HepG2 (cell line): ENCODE results near the gene C2CD2.

Experiments used
- ASH2L ChIP-seq: fragments of 300-600, 200-600 bp; sonication (generic); IDR thresholded peaks from 2 replicates; pipeline ENCODE4 v1.7.0; 2017; ENCODE audit warnings: low read depth, mild to moderate bottlenecking, moderate library complexity, mixed read lengths, low read length; ENCODE audit not compliant: insufficient read length
- CREB1 ChIP-seq, 2 experiments: fragments of 450-650 bp in 1 of 2; IDR thresholded peaks; 2 replicates each; pipeline ENCODE4 v1.6.1; 2016 to 2017; ENCODE audit warnings: control low read depth in 1 of 2, mild to moderate bottlenecking in 1 of 2, missing compliant biosample characterization in 1 of 2, missing genetic modification characterization in 1 of 2
- KLF6 ChIP-seq: IDR thresholded peaks from 2 replicates; pipeline ENCODE4 v1.8.0; 2016; ENCODE audit warnings: missing biosample characterization, missing genetic modification reagents
- NR2C2 ChIP-seq: sonication (generic); formaldehyde crosslinking; IDR thresholded peaks from 2 replicates; pipeline ENCODE4 v1.4.0; 2020; ENCODE audit warnings: missing genetic modification reagents, mild to moderate bottlenecking, moderate library complexity, borderline replicate concordance
- POLR2A ChIP-seq, 2 experiments: IDR thresholded peaks; 2 replicates each; pipeline ENCODE4 v1.6.1; 2011; ENCODE audit warnings: low read depth in 2 of 2, low read length in 2 of 2, mild to moderate bottlenecking in 1 of 2, moderate library complexity in 1 of 2; ENCODE audit not compliant: insufficient read depth in 1 of 2
- POLR2AphosphoS5 ChIP-seq: IDR thresholded peaks from 2 replicates; pipeline ENCODE4 v1.6.1; 2012; ENCODE audit warnings: low read depth, low read length
- RFX1 ChIP-seq: fragments of 450-650 bp; IDR thresholded peaks from 2 replicates; pipeline ENCODE4 v1.6.1; 2017
- U2AF1 ChIP-seq: fragments of 200-400 bp; formaldehyde crosslinking; optimal IDR thresholded peaks from 2 replicates; pipeline ENCODE3; 2017; ENCODE audit warnings: mild to moderate bottlenecking, low read depth, low read length
- ZNF143 ChIP-seq: sonication (generic); formaldehyde crosslinking; IDR thresholded peaks from 2 replicates; pipeline ENCODE4 v1.4.0; 2020; ENCODE audit warnings: missing genetic modification reagents
- ZNF354B ChIP-seq: sonication (generic); formaldehyde crosslinking; IDR thresholded peaks from 2 replicates; pipeline ENCODE4 v1.8.0; 2022; ENCODE audit warnings: mild to moderate bottlenecking, missing genetic modification reagents
- ZNF432 ChIP-seq: sonication (generic); formaldehyde crosslinking; IDR thresholded peaks from 2 replicates; pipeline ENCODE4 v1.5.0; 2020; ENCODE audit warnings: missing genetic modification reagents, mild to moderate bottlenecking, borderline replicate concordance
- ZNF761 ChIP-seq: sonication (generic); formaldehyde crosslinking; conservative IDR thresholded peaks from 2 replicates; pipeline ENCODE4 v1.4.0; 2020; ENCODE audit warnings: mild to moderate bottlenecking, missing genetic modification reagents
- TF ChIP-seq, protein P1 (sequence below): sonication (generic); formaldehyde crosslinking; IDR thresholded peaks from 2 replicates; pipeline ENCODE4 v1.5.0; 2020; ENCODE audit warnings: mild to moderate bottlenecking, missing genetic modification reagents, borderline replicate concordance
- TF ChIP-seq, protein P2 (sequence below): IDR thresholded peaks from 2 replicates; pipeline ENCODE4 v1.6.1; 2012; ENCODE audit warnings: low read depth, low read length, improper control_type of control experiment

DNA sequence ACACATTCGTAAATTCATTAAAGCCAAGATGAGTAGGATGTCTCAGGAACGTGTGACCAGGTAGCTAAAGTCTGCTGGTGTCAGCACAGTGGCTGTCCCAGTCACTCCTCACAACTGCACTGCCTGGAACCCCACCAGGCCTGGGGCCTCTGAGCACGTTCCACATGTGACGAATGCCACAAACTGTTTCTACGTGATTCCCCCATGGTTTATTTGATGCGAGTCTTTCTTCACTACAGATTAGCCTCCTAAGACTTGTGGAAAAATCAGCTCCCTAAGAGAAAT, 107.8 kb downstream of the C2CD2 start:
- TF ChIP-seq CREB1 (IDR thresholded peaks at IDR 0.05) = no peak
- TF ChIP-seq CREB1 (CRISPR knock-in tag; IDR thresholded peaks at IDR 0.05) = no peak
- TF ChIP-seq, protein P1, sequence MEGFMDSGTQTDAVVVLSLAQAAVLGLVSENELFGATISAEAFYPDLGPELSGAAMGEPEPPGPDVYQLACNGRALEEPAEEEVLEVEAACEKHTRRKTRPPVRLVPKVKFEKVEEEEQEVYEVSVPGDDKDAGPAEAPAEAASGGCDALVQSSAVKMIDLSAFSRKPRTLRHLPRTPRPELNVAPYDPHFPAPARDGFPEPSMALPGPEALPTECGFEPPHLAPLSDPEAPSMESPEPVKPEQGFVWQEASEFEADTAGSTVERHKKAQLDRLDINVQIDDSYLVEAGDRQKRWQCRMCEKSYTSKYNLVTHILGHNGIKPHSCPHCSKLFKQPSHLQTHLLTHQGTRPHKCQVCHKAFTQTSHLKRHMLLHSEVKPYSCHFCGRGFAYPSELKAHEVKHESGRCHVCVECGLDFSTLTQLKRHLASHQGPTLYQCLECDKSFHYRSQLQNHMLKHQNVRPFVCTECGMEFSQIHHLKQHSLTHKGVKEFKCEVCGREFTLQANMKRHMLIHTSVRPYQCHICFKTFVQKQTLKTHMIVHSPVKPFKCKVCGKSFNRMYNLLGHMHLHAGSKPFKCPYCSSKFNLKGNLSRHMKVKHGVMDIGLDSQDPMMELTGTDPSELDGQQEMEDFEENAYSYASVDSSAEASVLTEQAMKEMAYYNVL (CRISPR knock-in tag) = no peak
- TF ChIP-seq ZNF761 (CRISPR knock-in tag) = no peak
- no peak for TF ChIP-seq ZNF354B (CRISPR knock-in tag)
- TF ChIP-seq U2AF1 = no peak
- no peak for TF ChIP-seq KLF6 (CRISPR knock-in tag)
- no peak for TF ChIP-seq POLR2A (IDR thresholded peaks at IDR 0.05; ENCODE audit: insufficient read depth in 1 of 2, low read depth in 2 of 2, low read length in 2 of 2)
- no peak for TF ChIP-seq RFX1
- TF ChIP-seq, protein P2, sequence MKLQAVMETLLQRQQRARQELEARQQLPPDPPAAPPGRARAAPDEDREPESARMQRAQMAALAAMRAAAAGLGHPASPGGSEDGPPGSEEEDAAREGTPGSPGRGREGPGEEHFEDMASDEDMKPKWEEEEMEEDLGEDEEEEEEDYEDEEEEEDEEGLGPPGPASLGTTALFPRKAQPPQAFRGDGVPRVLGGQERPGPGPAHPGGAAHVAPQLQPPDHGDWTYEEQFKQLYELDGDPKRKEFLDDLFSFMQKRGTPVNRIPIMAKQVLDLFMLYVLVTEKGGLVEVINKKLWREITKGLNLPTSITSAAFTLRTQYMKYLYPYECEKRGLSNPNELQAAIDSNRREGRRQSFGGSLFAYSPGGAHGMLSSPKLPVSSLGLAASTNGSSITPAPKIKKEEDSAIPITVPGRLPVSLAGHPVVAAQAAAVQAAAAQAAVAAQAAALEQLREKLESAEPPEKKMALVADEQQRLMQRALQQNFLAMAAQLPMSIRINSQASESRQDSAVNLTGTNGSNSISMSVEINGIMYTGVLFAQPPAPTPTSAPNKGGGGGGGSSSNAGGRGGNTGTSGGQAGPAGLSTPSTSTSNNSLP = no peak
- no peak for TF ChIP-seq POLR2AphosphoS5
- no peak for TF ChIP-seq ZNF432
- no peak for TF ChIP-seq ZNF143 (CRISPR knock-in tag)
- TF ChIP-seq ASH2L = no peak
- TF ChIP-seq NR2C2 (CRISPR knock-in tag) = no peak
